HT1080 (cell line): ENCODE data around the gene FAM151B. TPM values are rescaled to one million over a fixed set of nuclear protein-coding genes. Genes with fewer than 3 reads are reported as not detected.
"Not testable (repeated sequence)": the region's sequence is repeated elsewhere in the genome, so short reads cannot be mapped to it uniquely, and the experiment has no call there.

Source experiments
- DNase-seq: peaks from one replicate; pipeline ENCODE4 v3.0.0-alpha.2; 2015; ENCODE audit warnings: low read depth
- total RNA-seq: library from RNA; depleted of rRNA; stranded (reverse); fragments of >200 nt; shearing (Covaris generic); gene quantifications from 2 replicates; pipeline ENCODE4 v1.2.3, GENCODE V29; 2014

Gene FAM151B
- total RNA-seq, 1 experiment from 2014 or later = 0.27 TPM

DNA sequence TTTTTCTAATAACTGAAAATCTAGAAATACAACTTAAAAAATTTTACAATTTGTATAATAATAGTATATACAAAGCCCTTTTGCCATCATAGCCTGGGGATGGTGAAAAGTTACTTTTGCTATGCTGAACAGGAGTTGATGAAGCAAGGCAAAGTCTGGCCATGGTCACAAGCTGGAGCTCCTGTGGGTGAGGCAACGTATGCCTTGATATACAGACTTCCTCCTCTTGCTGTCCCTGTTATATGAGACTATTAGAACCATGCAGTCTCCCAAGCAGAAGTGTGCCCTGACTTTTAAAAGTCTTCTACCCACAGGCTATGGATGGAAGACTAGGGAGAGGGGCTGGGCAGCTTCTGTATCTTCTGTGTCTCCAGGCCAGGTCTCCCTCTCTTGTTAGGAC lies 15.7 kb downstream of the FAM151B start:
- DNase-seq = no peak

DNA sequence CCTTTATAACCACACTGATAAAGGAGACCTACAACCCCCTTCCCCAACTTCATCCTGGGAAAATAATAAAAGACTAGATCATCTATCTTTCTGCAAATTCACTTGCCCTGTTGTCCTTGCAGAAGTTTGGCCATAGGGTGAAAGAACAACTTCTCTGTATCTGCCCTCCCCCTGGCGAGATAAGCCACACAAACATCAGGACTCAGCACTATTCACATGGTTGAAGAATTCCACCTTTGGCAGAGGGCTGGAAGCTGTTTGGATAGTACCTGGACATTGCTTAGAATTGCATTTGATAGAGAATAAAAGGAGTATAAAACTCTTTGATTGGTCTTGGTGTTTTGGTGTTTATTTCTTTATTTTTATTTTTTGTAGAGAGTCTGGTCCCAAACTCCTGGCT lies 16.9 kb downstream of the FAM151B start:
- no peak for DNase-seq

- DNase-seq = no peak
Measured at GRCh38 chr5:80507663-80508062, 19.8 kb downstream of the FAM151B start.

DNA sequence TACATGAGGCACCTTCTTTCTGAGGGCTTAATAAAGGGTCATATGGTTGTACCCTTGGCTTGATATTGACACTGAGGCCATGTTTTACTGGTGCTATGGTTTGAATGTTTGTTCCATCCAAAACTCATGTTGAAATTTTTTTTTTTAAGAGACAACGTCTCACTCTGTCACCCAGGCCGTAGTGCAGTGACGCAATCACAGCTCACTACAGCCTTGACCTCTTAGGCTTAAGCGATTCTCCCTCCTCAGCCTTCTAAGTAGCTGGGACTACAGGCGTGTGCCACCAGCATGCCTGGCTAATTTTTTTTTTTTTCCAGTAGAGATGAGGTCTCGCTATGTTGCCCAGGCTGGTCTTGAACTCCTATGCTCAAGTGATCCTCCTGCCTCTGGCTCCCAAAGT lies 20.9 kb downstream of the FAM151B start:
- no peak for DNase-seq

DNA sequence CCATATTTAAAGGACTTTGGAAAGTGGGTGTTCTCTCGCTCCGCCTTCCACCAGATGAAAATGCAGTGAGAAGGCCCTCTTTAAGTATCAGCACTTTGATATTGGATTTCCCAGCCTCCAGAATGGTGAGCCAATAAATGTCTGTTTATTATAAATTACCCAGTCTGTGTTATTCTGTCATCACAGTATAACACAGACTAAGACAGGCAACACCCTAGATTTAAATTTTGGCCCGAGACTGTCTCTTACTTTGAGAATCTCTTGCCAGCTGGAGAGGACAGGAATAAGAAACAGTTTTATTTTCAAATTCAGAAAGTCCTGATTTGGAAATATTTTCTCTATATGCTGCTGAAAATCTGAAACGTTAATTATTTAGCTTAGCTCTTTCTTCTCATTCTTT lies 21.5 kb downstream of the FAM151B start:
- no peak for DNase-seq

DNA sequence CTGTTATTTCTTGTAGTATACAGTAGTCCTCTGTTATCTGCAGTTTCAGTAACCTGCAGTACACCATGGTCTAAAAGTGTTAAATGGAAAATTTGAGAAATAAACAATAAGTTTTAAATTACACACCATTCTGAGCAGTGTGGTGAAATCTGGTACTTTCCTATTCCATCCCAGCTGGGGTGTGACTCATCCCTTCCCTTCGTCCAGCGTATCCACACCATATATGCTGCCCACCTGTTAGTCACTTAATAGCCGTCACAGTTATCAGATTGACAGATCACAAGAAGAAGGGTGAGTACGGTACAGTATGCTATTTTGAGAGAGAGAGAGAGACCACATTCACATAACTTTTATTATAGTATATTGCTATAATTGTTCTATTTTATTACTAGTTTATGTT lies 28.9 kb downstream of the FAM151B start:
- DNase-seq = peak; percentile 81

DNA sequence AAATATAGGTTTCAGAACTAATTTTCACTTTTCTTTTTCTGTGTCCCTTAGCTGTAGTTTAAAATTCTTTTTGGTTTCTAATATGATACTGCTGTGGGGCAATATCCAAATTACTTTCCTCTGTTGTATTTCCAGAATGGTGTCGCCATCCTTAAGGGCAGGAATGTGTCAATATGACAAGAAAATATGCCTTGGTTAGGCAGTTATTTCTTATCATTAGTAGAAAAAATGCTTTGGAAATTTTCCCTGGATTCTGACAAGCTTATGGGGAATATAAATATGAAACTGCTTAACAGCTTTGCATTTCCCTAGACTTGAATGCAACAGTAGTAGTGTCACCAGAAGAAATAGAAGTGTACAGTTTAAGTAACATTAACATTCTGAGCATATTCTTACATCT lies 52.8 kb downstream of the FAM151B start:
- DNase-seq = no peak

DNA sequence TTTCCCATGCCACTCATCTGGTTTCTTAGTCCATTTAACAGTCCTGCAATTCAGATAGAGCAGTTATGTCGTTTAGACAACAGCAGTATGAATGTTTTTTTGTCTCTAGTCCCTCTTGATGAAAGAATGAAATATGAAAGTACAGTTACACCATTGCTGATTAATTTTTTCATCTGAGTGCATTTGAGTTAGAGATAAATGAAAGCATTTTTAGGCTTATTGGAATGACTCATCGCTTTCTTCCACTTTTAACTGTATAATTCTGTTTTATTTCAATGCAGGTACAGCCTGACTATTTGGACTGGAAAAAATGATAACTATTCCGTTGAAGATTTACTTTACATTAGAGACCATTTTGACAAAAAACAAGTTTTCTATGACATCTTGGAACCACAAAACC lies 53.5 kb downstream of the FAM151B start:
- DNase-seq = no peak

GRCh38 chr5:80554646-80555045 lies 66.7 kb downstream of the FAM151B start:
- DNase-seq = no peak

GRCh38 chr5:80555099-80555498 lies 67.2 kb downstream of the FAM151B start:
- DNase-seq = no peak

DNA sequence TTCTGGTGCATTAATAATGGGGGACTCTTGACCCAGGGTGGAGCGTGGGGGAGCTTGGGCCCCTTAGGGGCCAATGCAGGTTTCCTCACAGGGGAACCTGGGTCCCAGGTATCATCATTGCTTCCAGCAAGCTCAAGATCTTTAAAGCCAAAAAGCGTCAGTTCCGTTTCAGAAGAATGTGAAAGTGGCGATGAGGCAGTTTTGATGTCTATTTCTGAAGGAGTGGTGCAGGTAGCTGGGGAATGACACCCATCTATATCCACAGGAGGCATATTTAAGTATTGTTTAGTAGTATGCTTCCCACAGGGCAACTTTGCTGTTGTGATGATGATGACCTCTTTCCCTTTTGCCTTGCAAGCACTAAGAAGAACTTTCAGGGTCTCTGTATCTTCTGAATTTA lies 71.3 kb downstream of the FAM151B start:
- no peak for DNase-seq

DNA sequence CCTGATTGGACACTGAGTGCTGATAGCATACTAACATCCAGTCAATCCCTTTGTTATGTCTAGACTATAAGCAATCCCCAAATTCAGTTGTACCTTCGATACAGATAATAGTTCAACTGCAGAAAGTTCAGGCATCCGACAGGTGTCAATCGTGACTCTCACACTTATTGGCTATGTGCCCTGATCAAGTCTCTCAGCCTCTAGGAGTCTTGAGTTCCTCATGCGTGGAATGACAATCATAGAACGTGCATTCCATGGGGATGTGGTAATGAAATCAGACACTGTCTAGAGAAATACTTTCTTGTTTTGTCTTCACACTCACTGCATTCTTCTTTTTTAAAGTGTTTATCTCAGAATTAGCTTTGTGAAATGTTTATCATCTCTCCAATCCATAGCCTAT lies 77.4 kb downstream of the FAM151B start:
- no peak for DNase-seq

GRCh38 chr5:80566711-80567259 lies 78.9 kb downstream of the FAM151B start:
- DNase-seq = no peak

- DNase-seq = no peak
Measured at GRCh38 chr5:80568251-80568650, 80.4 kb downstream of the FAM151B start.

- no peak for DNase-seq
Measured at GRCh38 chr5:80569086-80569960, 81.4 kb downstream of the FAM151B start.

DNA sequence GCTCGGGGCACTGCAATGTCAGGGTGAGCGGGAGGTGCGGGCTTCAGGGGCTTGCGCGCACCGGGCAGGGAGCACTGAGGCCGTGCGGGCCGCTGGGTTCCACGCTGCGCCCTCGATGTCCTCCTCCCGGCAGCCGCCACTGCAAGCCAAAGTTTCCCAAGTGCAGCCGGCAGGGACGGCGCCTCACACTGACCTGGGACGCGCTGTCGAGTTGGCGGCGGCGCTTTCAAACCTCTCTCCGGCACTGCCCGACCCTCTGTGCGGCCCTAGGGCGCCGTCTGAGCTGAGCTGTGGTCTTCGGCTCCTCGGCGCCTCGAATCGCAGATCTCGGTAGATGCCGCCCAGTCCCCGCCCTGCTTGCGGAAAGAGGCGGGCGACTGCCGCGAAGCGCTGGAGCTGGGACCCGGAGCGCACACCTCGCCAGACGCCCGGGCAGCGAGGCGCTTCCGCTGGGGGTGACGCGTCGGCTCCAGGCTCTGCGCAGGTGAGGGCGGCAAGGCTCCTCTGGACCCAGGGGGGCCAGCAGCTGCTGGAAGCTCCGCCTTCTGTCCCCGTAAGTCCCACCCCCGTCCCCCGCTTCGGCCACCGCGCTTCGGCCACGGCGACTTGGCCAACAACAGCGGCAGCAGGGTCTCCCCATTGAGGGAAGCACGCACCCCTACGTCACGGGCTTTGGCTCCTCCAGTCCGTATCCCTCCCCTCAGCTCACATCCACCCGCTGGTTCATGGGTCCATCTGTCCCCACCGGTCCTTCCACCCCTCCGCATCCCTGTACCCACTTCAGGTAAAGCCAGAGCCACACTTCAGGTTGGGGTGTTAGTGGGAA lies 82.3 kb downstream of the FAM151B start, which contains the start of gene ANKRD34B:
TSS of gene ANKRD34B (minus strand) at position 320 of the 826 bp plus-strand sequence. CDS start 10,261 bp downstream, outside the sequence.
- DNase-seq = no peak

DNA sequence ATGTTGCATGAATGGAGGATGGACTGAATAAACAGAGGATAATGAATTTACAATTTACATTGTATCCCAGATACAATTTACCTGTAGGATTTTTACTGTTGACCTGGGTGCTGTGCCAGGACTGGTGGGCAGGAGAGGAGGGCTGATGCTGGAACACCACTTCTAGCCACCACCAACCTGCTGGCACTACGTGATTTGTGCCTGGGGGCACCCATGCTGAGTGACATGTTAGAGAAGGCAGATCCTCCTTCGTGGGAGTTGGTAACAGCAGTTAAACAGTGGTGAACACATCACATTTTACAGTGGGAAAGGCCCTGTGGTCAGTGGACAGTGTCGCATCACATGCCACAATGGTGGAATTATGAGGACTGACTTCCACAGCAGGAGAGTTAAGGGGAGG lies 85.2 kb downstream of the FAM151B start:
- no peak for DNase-seq

- no peak for DNase-seq
Measured at GRCh38 chr5:80576383-80576782, 88.5 kb downstream of the FAM151B start.

DNA sequence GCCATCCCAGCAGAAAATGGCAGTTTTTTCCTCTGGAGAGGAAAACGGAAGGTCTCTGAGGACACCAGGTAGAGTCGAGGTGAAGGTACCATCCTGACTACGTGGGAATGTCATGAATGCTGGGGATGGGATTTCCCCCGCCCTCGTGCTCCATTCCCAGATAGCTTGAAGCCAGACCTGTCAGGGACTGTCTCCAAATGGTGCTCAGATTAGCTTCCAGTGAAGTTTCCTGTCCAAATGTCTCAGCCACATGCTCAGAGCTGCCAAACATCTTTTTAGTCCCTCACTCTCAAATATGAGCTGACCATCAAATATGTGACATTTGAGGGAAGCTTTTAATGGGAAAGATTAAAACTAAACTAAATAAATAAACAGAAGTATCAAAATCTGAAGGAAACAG lies 89.8 kb downstream of the FAM151B start:
- DNase-seq = no peak

- no peak for DNase-seq
Measured at GRCh38 chr5:80579050-80579449, 91.2 kb downstream of the FAM151B start.

- DNase-seq = not testable (repeated sequence)
Measured at GRCh38 chr5:80580291-80580690, 92.4 kb downstream of the FAM151B start.

GRCh38 chr5:80584770-80585169 lies 96.9 kb downstream of the FAM151B start:
- DNase-seq = no peak
